HL-60/S4 (cell line): ENCODE data around the gene CERK.
"Not testable (repeated sequence)": the region's sequence is repeated elsewhere in the genome, so short reads cannot be mapped to it uniquely, and the experiment has no call there.

Experiments used
- in situ Hi-C: fragments of 300-500 bp; cut with MboI; formaldehyde crosslinking; loops from 2 replicates; pipeline ENCODE4 v1.14.3; 2022; ENCODE audit warnings: low sequenced_read_pairs

The CERK gene

DNA sequence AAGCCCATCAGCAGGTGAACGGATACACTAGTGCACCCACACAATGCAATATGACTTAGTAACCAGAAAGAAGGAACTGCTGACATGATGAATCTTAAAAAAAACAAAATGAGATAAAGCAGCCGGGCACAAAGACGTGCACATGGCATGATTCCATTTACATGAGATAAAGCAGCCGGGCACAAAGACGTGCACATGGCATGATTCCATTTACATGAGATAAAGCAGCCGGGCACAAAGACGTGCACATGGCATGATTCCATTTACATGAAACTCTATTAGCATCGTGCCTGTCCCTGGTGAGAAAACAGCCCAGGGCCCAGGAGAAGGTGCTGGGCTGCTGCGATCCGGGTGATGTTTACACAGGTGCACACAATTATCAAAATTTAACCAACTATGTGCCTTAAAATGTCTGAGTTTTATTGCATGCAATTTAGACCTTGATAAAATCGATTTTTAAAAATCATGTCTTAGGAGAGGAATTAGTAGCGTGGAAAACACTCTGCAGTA lies 3.8 kb downstream of the CERK start:
- in situ Hi-C loops: not testable (repeated sequence)

DNA sequence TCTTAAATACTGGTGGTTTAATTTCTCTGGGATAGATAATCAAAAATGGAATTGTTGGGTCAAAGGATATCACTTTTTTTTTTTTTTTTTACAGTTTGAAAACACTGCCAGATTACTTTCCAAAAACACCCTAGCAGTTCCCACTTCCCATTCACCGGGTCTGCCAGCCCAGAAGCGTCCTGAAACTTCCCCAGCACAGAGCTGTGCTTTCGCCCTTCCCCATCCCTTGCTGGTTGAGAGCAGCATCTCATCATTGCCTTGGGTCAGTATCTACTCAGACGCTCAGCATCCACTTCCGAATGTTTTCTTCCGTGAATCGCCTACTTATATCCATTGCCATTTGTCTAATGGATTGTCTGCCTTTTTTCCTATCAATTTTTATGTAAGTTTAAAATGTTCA lies 5.5 kb downstream of the CERK start:
- in situ Hi-C loops: no loop called here

DNA sequence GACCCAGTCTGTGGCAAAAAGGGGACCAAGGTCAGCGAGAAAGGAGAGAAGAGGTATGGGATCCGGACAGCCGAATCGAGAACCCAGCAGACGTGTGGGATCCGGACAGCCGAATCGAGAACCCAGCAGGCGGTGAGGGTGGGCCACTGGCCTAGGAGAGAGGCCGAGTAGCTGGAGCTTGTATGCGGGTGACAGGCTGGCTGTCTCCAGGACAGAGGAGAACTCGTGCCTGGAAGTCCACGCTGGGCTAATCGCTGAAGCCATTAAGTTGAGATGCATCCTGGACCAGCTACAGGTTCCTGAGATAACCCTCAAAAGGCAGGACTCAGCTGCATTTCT lies 6.0 kb downstream of the CERK start:
- in situ Hi-C loops: no loop called here

DNA sequence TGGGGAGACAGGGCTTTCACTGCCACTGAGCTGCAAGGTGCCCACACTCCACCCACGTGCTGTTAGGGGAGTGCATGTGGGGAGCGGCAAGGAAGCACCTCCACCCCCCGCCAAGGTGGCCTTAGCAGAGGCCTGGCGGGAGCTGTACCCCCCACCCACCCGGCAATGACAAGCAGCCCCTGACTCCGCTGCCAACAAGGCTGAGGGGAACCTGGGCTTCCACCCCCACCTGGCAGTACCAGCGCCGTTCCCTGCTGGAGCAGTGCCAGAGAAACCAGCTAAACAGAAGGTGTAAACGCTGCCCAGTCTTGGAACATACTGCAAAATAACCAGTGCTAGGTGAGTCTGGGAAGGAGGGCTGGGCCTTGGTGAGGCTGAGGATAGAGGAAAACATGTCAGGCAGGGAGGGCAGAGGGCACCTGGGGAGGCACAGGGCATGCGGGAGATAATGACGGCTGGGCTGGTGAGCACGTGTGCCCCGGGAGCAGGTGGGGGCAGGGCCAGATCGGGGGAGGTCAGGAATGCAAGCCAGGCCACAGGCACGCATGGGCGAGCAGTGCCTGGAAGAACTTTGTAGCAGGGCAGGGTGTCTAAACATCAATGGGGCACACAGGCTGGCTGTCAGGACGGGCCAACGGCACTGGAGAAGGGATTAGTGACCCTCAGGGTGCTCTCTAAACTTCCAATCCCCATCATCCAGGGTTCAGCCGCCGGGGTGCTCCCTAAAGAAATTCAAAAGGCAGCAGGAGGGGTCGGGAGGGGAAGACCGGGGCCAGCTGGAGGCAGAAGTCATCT lies 6.6 kb downstream of the CERK start:
- in situ Hi-C loops: no loop called here

DNA sequence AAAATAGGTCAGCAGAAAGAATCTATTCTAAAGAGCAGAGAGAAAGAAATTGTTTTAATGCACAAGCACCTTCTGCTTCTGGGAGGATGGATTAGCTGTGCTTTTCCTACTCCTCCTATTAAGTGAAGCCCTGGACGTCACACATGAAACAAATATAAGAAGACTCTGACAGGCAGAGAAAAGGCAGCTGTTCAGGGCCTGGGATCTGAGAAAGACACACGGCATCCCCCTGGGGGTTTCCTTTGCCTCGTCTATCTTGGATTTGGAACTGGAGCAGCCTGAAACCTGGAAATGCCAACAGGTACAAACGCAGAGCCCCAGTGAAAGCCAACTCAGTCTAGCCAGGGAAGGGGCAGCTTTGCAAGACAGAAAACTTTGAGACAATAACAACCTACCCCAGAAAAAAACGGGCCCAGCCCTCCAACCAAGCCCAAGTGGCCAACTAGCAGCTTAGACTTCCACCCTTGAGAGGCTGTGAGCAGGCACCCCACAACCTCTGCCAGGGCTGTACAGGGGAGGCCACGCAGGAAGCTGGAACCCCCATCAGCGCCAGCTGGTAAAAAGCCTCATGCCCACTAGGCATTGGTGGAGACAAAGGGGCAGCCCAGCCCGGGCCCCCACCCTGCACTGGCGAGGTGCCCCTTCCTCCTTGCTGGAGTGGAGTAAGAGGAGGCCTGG lies 7.3 kb downstream of the CERK start:
- in situ Hi-C loops: no loop called here

DNA sequence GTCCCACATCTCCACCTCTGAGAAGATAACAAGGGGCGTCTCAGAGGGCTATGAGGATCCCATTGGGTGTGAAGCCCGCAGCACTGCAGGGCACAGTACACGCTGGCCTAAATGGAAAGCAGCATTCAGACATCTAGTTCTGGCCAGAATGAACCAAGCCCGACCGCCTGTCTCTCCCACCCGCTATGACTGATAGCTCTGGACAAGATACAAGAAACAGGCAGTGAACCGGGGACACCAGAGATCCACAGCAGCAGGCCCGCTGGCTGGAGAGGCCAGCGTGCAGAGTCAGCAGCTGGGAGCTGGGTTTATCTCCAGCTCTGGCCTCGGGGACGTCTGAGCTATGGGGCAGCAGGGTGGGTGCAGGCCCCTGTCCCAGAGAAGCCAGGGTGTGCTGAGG lies 9.6 kb downstream of the CERK start:
- in situ Hi-C loops: no loop called here

DNA sequence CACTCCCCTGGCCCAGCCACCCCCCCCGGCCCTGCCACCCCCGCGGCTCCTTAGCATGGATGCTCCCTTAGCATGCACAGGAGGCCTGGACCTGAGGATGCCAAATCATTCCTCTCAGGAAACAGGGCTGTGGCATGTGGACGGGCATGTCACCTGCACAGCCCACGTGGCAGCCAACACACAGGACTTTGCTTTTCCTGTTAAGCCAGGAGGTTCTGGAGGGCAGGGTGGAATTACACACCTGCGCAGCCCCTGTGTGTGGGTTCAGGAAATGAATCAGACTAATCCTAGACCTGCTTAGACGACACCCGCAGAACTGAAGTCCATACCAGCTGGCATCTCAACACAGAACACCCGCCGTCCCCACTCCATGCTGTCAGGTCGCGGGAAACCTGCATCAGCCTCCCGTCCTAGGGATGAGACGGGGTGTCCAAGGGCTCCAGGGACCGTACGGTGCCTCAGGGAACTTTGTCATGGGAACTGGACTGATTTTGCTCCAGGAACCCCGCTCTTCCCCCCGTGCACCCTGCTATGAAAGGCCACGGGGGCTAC lies 10.2 kb downstream of the CERK start:
- in situ Hi-C loops: no loop called here

DNA sequence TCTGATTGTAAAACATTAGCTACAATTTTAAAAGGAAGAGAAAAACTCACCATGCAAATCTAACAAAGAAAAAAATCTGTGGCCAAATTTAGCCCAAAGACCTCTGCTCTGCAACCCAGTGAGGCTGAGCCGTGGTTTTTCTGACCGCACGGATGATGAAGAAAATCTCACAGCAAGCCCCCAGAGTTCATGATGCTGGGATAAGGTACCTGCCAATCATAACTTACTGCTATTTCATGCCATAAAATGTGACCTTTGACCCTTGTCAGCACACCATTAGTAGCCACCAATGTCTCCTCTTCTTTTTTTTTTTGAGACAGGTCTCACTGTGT lies 11.1 kb downstream of the CERK start:
- in situ Hi-C loops: no loop called here

DNA sequence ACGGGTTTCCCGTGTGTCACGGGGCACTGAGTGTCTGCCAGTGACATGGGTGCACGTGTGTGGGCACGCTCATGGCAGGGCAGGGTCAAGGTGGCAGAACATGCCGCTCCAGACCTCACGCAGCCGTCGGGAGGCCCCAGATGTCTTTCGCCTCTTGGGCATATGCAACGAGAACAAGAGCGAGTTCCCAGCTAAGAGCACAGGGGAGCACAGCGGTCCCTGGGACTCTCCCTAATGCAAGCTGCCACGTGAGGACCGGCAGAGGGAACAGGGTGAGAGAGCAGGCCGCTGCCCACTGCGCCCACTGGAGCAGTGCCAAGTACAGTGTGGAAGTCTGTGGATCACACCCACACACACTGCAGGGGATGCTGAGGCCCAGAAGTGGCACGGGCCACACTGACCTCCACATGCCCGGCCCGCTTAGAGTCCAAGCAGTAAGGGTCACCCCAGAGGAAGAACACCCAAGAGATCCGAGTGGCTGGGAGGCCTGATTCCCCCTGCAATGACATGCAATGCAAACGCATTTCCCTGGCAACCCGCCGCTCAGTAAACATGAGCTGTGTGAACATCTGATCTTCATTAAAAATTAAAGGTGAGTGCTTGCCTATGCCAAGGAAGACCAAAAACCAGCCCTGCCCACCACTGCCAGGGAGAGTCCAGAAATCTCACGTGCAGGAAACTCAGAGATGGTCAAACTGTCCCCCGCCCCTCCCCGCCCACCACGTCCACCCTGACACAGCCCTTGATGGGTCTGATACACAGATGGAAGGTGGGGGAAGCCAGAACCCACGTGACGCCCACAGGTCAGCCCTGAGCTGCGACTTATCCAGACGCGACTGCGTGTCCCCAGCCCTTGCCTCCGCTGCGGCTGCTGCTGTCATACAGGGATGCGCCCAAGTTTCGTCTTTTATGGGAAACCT lies 11.7 kb downstream of the CERK start:
- in situ Hi-C loops: no loop called here

DNA sequence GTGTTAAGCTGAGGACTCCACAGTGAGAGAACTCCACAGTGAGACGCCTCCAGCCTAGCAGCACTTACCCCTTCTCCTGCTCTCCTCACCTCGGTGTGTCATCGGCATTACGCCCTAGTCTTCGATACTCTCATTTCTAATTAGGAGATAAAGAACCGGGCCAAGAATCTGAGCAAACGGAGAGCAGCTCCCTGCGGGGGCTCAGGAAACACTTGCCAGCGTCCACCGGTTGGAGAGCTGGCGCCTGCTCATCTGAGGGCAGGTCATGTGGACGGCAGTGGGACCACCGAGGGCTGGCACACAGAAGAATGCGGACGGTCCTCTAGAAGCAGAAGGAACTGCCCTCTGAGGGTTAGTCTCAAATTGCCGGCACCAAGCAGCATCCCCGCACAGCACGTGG lies 13.0 kb downstream of the CERK start:
- in situ Hi-C loops: no loop called here

DNA sequence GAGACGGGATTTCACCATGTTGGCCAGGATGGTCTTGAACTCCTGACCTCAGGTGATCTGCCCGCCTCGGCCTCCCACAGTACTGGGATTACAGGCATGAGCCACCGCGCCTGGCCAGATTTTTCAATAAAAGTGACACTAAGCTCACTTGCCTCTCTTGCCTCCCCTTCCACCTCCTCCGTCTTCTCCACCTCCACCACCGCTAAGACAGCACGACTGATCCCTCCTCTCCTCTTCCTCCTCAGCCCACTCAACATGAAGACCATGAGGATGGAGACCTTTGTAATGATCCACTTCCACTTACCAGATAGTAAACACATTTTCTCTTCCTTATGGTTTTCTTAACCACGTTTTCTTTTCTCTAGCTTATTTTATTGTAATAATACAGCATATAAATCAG lies 14.2 kb downstream of the CERK start:
- in situ Hi-C loops: no loop called here

DNA sequence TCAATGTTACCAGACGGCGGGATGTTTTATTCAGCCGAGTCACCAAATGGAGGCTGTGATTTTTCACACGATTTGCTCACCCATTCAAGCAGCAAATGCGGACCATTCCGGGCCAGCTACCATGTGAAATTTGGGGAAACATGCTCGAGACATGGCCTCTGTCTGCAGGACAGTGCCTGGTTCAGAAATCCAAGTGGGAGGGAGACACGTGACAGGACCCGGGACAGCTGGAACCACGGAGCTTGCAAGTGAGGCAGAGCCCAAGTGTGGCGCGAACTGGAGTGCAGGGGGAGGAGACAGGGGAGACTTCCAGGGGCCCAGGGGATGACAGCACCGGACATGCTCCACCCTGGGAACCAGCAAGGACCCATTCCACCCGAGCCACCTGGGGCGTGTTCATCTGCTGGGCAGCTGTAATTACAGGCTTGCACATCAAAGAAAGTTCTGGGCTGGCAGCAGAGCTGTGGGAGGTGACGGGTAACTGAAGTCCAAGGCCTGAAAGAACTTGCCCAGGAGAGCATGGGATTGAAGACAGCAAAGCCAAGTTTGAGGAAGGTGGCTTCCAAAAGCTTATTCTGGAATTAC lies 16.5 kb downstream of the CERK start:
- in situ Hi-C loops: no loop called here

DNA sequence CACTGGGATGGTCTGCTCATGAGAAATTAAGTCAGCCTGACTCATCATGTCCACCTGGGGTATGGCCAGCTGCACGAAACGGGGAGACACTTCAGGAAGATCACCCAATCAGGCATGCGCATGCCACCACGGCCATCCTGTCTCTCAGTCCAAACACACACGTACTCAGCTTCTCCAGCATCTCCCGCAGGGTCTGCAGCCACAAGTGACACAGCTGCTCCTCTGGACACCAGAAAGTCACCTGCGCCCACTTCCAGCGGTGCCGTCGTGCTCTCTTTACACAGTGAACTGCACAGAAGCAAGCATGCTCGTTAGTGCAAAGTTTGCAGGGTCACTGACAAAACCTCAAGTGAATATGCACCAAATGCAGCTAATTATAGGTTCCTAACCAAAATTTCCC lies 18.1 kb downstream of the CERK start:
- in situ Hi-C loops: no loop called here

DNA sequence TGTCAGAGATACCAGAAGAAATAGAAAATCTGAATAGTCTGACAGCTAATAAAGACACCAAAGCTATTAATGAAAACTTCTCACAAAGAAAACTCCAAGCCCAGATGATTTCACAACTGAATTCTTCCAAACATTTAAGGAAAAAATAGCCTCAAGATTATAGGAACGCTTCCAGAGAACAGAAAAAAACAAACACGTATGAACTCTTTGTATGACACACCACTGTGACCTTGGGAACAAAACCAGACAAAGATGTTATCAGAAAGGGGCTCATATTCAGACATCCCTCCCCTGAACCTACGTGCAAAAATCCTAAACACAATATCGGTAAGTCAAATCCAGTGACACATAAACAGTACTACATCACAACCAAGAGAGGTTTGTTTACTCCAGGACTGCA lies 23.5 kb downstream of the CERK start:
- in situ Hi-C loops: no loop called here

DNA sequence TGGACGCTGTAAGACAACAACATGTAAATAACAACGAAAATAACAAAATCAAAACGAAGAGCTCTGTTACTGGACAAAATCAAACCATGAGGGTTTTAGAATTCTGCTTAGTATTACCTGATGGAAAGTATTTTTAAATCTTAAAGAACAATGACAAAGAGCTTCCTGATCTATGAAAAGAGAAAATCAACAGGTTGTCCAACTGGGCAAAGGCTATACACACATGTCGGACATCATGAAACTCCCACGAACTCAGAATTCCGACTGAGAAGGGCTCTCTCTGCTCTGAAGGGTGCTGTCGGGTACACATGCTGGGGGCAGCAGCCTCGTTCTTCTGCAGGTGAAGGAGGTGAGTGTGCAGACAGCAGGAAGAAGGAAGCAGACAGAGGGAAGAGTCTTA lies 25.8 kb downstream of the CERK start:
- in situ Hi-C loops: no loop called here

DNA sequence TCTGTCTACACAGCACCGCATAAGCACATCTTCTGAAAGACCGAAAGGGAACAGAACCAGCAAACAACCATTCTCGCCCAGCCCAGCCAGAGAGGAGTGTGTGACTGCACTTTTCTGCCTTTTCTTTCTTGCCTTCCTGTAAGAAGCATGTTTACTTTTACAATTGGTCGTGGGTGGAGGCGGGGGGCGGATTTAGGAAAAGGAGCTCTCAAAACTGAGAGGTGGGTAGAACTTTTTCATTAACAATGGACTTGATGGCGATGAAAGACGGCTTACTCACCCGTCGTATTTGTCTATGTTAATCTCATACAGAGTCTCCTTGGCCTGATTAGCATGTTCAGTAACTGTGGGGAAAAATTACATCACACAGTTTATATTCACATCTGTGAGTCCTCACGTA lies 27.2 kb downstream of the CERK start:
- in situ Hi-C loops: no loop called here

DNA sequence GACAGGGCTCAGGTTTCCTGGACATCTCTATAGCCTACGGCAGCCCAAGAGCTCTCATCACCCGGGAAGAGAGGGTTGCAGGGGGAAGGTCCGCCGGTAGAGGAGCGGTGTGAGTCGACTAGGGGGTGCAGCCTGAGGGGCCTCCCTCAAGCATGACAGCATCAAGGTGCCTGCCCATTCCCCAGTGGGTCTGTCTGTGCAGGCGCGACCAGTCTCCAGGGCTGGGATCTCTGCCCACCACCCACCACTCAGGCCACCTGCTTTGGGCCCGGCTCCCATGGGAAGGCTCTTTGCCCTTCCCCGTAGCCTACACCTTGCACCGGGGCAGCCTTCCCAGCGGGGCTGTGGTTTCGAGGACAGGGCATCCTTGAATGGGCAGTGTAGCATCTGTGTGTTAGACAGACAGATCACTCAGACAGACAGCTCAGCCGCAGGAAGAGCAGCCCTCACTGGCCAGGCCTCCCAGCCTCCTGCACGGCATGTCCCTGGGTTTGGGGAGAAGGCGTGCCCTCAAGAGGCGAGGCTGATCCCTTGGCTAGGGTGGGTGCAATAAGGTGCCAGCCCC lies 29.2 kb downstream of the CERK start:
- in situ Hi-C loops: no loop called here

DNA sequence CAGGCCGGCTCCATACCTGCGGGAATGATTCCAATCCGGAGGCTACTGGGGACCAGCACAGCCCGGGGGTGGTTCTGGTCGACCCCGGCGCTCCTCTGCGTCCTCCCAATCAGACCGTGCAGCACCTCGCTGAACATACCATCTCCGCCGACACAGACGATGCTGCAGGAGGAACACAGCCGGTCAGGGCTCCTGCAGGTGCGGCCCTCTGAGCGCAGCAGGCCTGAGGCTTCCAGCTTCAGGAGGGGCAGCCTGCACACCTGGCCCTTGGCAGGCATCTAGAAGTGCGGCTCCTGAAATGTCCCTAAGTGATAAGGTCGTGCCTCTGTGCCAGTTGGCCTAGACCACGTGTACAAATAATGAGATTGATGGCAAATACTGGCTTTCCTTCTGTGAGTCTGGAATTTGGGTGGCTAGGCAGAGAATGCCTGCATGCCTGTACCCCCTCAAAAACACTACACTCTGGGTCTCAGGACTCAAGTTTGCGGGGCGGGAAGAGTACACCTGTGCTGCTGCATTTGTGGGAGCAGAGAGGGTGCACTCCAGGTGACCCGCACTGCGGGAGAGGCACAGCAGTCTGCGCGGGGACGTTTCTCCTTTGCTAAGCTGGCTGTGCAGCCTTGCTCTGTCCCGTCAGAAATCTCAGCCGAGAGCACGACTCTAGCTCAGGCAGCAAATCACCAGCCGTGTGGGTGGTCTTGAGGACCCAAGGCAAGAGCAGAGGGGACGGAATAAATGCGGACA lies 30.1 kb downstream of the CERK start:
- in situ Hi-C loops: no loop called here

DNA sequence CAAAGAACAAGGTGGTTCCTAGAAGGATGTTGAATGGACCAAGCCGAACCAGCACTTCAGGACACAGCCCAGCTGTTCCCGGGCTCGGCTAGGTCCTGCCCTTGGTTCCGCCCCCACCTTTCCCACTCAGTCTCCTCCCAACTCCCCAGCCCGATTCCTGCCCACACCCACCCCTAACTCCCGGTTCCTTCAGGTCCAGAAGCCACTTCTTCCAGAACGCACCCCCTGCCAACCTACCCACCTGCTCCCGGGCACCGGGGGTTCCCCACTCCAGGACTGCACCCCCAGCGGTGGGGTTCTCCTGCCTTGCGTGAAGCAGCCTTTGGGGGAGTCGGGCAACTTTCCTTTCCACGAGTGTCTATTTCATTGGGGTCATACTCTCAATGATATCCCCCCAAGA lies 30.7 kb downstream of the CERK start:
- in situ Hi-C loops: no loop called here

DNA sequence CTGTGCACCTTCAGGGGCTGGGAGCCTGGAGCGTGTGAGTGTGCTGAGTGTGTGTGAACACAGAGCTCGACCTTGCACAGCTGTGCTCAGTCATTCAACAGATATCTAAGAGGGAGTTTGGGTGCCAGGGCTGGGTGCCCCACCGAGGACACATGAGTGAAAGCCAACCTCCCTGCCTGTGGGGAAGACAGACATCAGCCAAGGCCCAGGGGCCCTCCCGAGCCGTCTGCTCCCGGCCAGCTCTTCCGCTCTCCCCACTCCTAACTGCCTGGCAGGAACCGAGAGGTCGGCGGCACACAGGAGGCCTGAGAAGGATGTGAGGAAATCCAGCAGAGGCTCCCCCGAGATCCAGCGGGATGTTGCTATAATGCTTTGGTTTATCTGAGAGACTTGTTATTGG lies 32.0 kb downstream of the CERK start:
- in situ Hi-C loops: no loop called here
